Adrenal gland (tissue), 12 donors: Measurements from ENCODE around the gene CCDC154. TPM values are rescaled to one million over a fixed set of nuclear protein-coding genes. Genes with fewer than 3 reads are reported as not detected.

ENCODE experiments used
- DNase-seq, 7 donors: peaks; one replicate each; pipeline ENCODE4 v3.0.0-alpha.2; 2019 to 2020
- H3K27ac ChIP-seq, 5 donors: fragments of 200-600 bp; sonication (generic) in 4 of 5; 1 replicate in 3 of 5; 2 replicates in 2 of 5; pipeline versions ENCODE4 v1.5.1 to v1.8.0; 2016 to 2020; ENCODE audit warnings: mild to moderate bottlenecking in 1 of 5
- H3K27me3 ChIP-seq: fragments of 200-600 bp; 2 replicates; pipeline ENCODE4 v1.8.0; 2021
- H3K36me3 ChIP-seq, 2 donors: fragments of 200-600 bp; replicated peaks in 1 of 2; 1 replicate in 1 of 2; 2 replicates in 1 of 2; pipeline versions ENCODE4 v1.5.1 to v1.8.0; 2018 to 2022
- H3K4me1 ChIP-seq, 2 donors: fragments of 200-600 bp; replicated peaks in 1 of 2; 1 replicate in 1 of 2; 2 replicates in 1 of 2; pipeline versions ENCODE4 v1.5.1 to v1.8.0; 2018 to 2021
- H3K4me3 ChIP-seq, 4 donors: fragments of 200-600 bp; sonication (generic) in 3 of 4; one replicate each; pipeline ENCODE4 v1.5.1; 2016 to 2018
- H3K9me3 ChIP-seq, 3 donors: fragments of 200-600 bp; sonication (generic) in 1 of 3; replicated peaks in 1 of 3; 1 replicate in 2 of 3; 2 replicates in 1 of 3; pipeline versions ENCODE4 v1.5.1 to v1.8.0; 2016 to 2021
- POLR2A ChIP-seq, 2 donors: fragments of 450-650 bp; IDR thresholded peaks; one replicate each; pipeline ENCODE4 v1.6.1; 2017; ENCODE audit warnings: antibody characterized with exemption in 2 of 2, mild to moderate bottlenecking in 2 of 2, moderate library complexity in 1 of 2
- WGBS, 4 donors: extraction: QIAGEN DNeasy Blood & Tissue Kit in 2 of 4; methylation state at CpG; one replicate each; pipeline versions ENCODE4 v1.1.5 to v1.1.7; 2013 to 2017; 5-methylcytosine and 5-hydroxymethylcytosine counted together
- intact Hi-C, 2 donors: fragments of 100-400 bp; cut with DNase I; formaldehyde crosslinking; loops; one replicate each; pipeline versions ENCODE4 v1.14.1 to v1.15.0; 2022 to 2023
- polyA plus RNA-seq, 3 donors: library from polyadenylated mRNA; stranded (reverse); fragments of 200-250 nt in 2 of 3; fragments of 350-450 nt in 1 of 3; fragmentation: Illumina TruSeq in 1 of 3; extraction: RNeasy Lipid Tissue Mini Kit (QIAGEN cat#74804) in 1 of 3; gene quantifications; one replicate each; pipeline ENCODE4 v1.2.3, GENCODE V29; 2013 to 2014
- total RNA-seq, 9 donors: library from RNA; depleted of rRNA in 4 of 9; stranded (reverse); fragments of >200 nt in 4 of 9; fragments of 120-200 nt in 1 of 9; fragmentation: NEBNext Ultra II Directional in 1 of 9; extraction: Animal tissue kit (Norgen Biotek cat#: 25700) in 1 of 9; gene quantifications; one replicate each; pipeline versions ENCODE4 v1.1.0 to v1.2.4, GENCODE V29; 2013 to 2023
- TF ChIP-seq, protein P1 (sequence below), 6 experiments: fragments of 450-650 bp in 4 of 6; fragments of 200-600 bp in 2 of 6; sonication (generic) in 1 of 6; IDR thresholded peaks; 1 replicate in 5 of 6; 2 replicates in 1 of 6; pipeline versions ENCODE4 v1.5.1 to v1.8.0; 2016 to 2021; ENCODE audit warnings: antibody characterized with exemption in 6 of 6, mild to moderate bottlenecking in 2 of 6, moderate library complexity in 1 of 6
- donor health status: healthy with polysubstance abuse.
- donor health status: Bipolar disorder and iron deficiency.
- donor health status: DM: yes; HTN: yes; CAD: no.
- donor health status: DM: no; HTN: no; CAD: no.
- donor health status: DM: no; HTN: no; CAD: no.
- donor health status: DM: yes; HTN: yes; CAD: no.

Gene CCDC154
- total and polyA plus RNA-seq, 12 donors, result 0.28 to 39.7 (median 1.1) TPM; not detected in 1

GRCh38 chr16:1451702-1452392 lies 7.5 kb upstream of the CCDC154 start:
- TF ChIP-seq POLR2A (IDR thresholded peaks at IDR 0.05), result no peak
- TF ChIP-seq, protein P1, sequence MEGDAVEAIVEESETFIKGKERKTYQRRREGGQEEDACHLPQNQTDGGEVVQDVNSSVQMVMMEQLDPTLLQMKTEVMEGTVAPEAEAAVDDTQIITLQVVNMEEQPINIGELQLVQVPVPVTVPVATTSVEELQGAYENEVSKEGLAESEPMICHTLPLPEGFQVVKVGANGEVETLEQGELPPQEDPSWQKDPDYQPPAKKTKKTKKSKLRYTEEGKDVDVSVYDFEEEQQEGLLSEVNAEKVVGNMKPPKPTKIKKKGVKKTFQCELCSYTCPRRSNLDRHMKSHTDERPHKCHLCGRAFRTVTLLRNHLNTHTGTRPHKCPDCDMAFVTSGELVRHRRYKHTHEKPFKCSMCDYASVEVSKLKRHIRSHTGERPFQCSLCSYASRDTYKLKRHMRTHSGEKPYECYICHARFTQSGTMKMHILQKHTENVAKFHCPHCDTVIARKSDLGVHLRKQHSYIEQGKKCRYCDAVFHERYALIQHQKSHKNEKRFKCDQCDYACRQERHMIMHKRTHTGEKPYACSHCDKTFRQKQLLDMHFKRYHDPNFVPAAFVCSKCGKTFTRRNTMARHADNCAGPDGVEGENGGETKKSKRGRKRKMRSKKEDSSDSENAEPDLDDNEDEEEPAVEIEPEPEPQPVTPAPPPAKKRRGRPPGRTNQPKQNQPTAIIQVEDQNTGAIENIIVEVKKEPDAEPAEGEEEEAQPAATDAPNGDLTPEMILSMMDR (IDR thresholded peaks at IDR 0.05), result no peak
- peaks cover 0 to 99% of the 10 kb centered on the region in 2 donors for H3K36me3 ChIP-seq
- no peaks in the 10 kb centered on the region for H3K27me3 ChIP-seq
- WGBS, 4 donors, result 86 to 94% (median 94%) methylated on average over 15 to 34 of the region's 34 CpGs
- H3K9me3 ChIP-seq, result no peaks in the 10 kb centered on the region
- no peaks in the 10 kb centered on the region for H3K4me1 ChIP-seq
- no peak overlapping the region for H3K27ac ChIP-seq
- intact Hi-C loops, result no loop called here
- no peak overlapping the region for H3K4me3 ChIP-seq
- no peak for DNase-seq

DNA sequence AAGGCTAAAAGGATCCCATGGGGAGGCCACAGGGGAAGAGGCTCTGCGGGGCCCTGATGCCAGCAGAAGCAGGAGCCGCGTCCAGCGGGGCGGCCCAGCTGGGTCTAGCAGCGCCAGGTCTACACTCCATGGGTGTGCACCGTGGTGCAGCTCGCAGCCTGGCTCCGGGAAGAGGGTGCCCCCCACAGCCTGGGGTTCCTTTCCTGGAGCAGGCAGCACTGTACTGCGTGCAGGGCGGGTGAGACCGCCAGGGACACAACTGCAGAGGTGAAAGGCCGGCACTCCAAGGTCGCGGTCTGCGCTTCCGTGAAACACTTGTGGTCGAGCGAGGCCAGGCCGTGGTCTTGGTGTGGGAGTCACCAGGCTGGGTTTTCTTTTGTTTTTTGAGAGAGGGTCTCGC lies 6.5 kb upstream of the CCDC154 start:
- no peak overlapping the region for H3K27ac ChIP-seq
- intact Hi-C loops, result no loop called here
- no peaks in the 10 kb centered on the region for H3K9me3 ChIP-seq
- peaks cover 0 to 99% of the 10 kb centered on the region in 2 donors for H3K36me3 ChIP-seq
- no peak overlapping the region for H3K4me3 ChIP-seq
- no peak for DNase-seq
- no peaks in the 10 kb centered on the region for H3K4me1 ChIP-seq
- TF ChIP-seq POLR2A (IDR thresholded peaks at IDR 0.05), result no peak
- TF ChIP-seq, protein P1 (IDR thresholded peaks at IDR 0.05), result no peak
- 83 to 97% (median 96%) methylated on average over 1 to 21 of the region's 21 CpGs for WGBS, 4 donors
- H3K27me3 ChIP-seq, result no peaks in the 10 kb centered on the region

DNA sequence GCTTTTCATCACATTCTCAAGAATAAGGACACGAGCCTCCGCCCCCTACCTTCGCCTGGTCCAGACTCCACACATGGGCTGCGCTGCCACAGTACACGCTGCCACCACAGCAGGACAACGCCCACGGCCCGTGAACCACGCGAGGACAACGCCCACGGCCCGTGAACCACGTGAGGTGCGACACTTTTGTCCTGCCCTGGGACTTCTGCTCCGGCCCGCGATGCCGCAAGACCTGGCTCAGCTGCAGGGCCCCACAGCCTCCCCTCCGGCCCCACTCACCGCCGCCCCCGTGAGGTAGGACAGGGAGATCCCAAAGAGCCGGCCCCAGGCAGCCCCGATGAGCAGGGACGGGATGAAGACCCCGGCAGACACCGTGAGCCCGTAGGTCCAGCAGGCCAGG lies 5.9 kb upstream of the CCDC154 start:
- WGBS, 4 donors, result 87 to 95% (median 94%) methylated on average over 23 to 29 of the region's 29 CpGs
- TF ChIP-seq POLR2A (IDR thresholded peaks at IDR 0.05), result no peak
- intact Hi-C loops, result no loop called here
- Histone ChIP-seq H3K4me3 (no peak overlapping the region), H3K4me1 (no peaks in the 10 kb centered on the region), H3K9me3 (no peaks in the 10 kb centered on the region), H3K27me3 (no peaks in the 10 kb centered on the region), H3K36me3 (peaks cover 0 to 99% of the 10 kb centered on the region in 2 donors), H3K27ac (no peak overlapping the region)
- no peak for DNase-seq

DNA sequence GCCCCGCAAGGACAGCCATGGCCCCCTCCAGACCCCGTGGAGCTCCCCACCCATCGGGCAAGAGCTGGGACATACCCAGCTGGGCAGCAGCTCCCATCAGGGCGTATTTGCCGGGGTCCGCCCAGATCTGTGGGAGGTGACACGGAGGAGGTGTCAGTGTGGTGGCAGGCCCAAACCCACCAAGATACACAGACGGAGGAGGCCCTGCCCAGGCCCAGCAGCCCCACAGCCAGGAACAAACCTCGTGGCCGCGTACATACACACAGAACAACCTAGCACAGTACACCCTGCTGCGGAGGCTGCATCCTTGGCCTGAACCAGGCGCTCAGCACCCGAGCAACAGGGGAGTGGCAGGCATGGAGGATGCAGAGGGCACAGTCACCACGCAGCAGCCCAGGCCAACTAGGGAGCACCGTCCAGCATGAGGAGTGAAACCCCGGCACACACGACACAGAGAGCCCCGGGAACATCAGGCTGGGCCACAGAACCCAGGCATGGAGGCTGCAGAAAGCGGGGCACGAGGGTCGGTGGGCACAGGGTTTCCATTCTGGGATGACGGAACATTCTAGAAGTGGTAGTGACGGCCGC lies 4.9 kb upstream of the CCDC154 start:
- H3K27ac ChIP-seq, result no peak overlapping the region
- no peaks in the 10 kb centered on the region for H3K4me1 ChIP-seq
- no peaks in the 10 kb centered on the region for H3K27me3 ChIP-seq
- no peaks in the 10 kb centered on the region for H3K9me3 ChIP-seq
- DNase-seq, result no peak
- no peak overlapping the region for H3K4me3 ChIP-seq
- 93 to 99% (median 95%) methylated on average over 12 to 25 of the region's 25 CpGs for WGBS, 4 donors
- TF ChIP-seq, protein P1 (IDR thresholded peaks at IDR 0.05), result no peak
- TF ChIP-seq POLR2A (IDR thresholded peaks at IDR 0.05), result no peak
- peaks cover 0 to 90% of the 10 kb centered on the region in 2 donors for H3K36me3 ChIP-seq
- intact Hi-C loops, result no loop called here
